GM12878 (cell line): Measurements from ENCODE around the gene COG7. TPM values are rescaled to one million over a fixed set of nuclear protein-coding genes. Genes with fewer than 3 reads are reported as not detected.

ENCODE experiments used
- ATAC-seq: fragments of 200-7000 bp; cut with Tn5 transposase; 3 replicates; pipeline ENCODE4 v1.9.1; 2020; ENCODE audit warnings: mild to moderate bottlenecking, moderate library complexity
- BruUV-seq: library from RNA; stranded (reverse); fragments of 400-500 nt; replicated peaks from 2 replicates; lab custom pipeline; 2021; lab: Mats Ljungman, UMichigan
- CTCF ChIA-PET: fragments of 300-600 bp; sonication (Branson Sonifier 250); formaldehyde crosslinking; extraction: SDS; loops from one replicate; lab custom pipeline; 2021; ENCODE audit warnings: inconsistent platforms; lab: Yijun Ruan, JAX
- POLR2A ChIA-PET: fragments of 350-600 bp; formaldehyde crosslinking; extraction: SDS; loops from one replicate; lab custom pipeline; 2021; ENCODE audit warnings: inconsistent platforms; lab: Charles Lee
- RAD21 ChIA-PET: fragments of 300-600 bp; sonication (Branson Sonifier 250); formaldehyde crosslinking; loops from one replicate; lab custom pipeline; 2023; ENCODE audit warnings: antibody characterized with exemption; ENCODE audit not compliant: unreplicated experiment; lab: Charles Lee
- SMC1A ChIA-PET: fragments of 300-600 bp; sonication (Branson Sonifier 250); formaldehyde crosslinking; loops from one replicate; lab custom pipeline; 2023; ENCODE audit not compliant: unreplicated experiment, uncharacterized antibody; lab: Charles Lee
- DNase-seq: peaks from one replicate; pipeline ENCODE4 v3.0.0-alpha.2; 2011; ENCODE audit warnings: low read depth, low spot score
- FAIRE-seq: peaks from 3 replicates; lab custom pipeline; 2011; peaks lifted over from hg19 to GRCh38; lab: Jason Lieb, UNC
- H2AFZ ChIP-seq: 2 replicates; pipeline ENCODE4 v1.6.0; 2011; ENCODE audit warnings: low read depth, low read length, control low read depth; ENCODE audit not compliant: control insufficient read depth
- H3K27ac ChIP-seq: 2 replicates; pipeline ENCODE4 v1.5.1; 2011; ENCODE audit warnings: control low read depth; ENCODE audit not compliant: control insufficient read depth, insufficient read depth
- H3K27me3 ChIP-seq, 2 experiments: replicated peaks in 1 of 2; 2 replicates each; pipeline versions ENCODE4 v1.6.0 to v1.6.1; 2011; ENCODE audit warnings: low read length in 1 of 2; ENCODE audit not compliant: control insufficient read depth in 2 of 2, insufficient read depth in 2 of 2
- H3K36me3 ChIP-seq, 2 experiments: 2 replicates each; pipeline ENCODE4 v1.5.1; 2011; ENCODE audit warnings: low read length in 1 of 2; ENCODE audit not compliant: control insufficient read depth in 2 of 2, insufficient read depth in 2 of 2
- H3K4me1 ChIP-seq: 2 replicates; pipeline ENCODE4 v1.6.1; 2011; ENCODE audit warnings: mild to moderate bottlenecking, low read length, moderate library complexity, mixed read lengths; ENCODE audit not compliant: control insufficient read depth, insufficient read depth
- H3K4me2 ChIP-seq: 2 replicates; pipeline ENCODE4 v1.6.0; 2011; ENCODE audit warnings: control low read depth; ENCODE audit not compliant: control insufficient read depth, insufficient read depth
- H3K4me3 ChIP-seq: fragments of 200-600 bp; sonication (generic); 2 replicates; pipeline ENCODE4 v1.5.1; 2016
- H3K79me2 ChIP-seq: 2 replicates; pipeline ENCODE4 v1.6.0; 2011; ENCODE audit warnings: low read length; ENCODE audit not compliant: control insufficient read depth, insufficient read depth
- H3K9ac ChIP-seq: 2 replicates; pipeline ENCODE4 v1.8.0; 2011; ENCODE audit warnings: low read length, control low read depth, mixed read lengths; ENCODE audit not compliant: control insufficient read depth, insufficient read depth
- H3K9me3 ChIP-seq: replicated peaks from 3 replicates; pipeline ENCODE4 v1.5.1; 2011; ENCODE audit warnings: mild to moderate bottlenecking, low read length; ENCODE audit not compliant: control insufficient read depth, insufficient read depth
- H4K20me1 ChIP-seq: 2 replicates; pipeline ENCODE4 v1.6.0; 2011; ENCODE audit not compliant: control insufficient read depth, insufficient read depth
- ASH2L ChIP-seq: fragments of 300-600, 200-600 bp; sonication (generic); IDR thresholded peaks from 2 replicates; pipeline ENCODE4 v1.6.1; 2017; ENCODE audit warnings: low read depth, mild to moderate bottlenecking, borderline replicate concordance
- CHD1 ChIP-seq: IDR thresholded peaks from 2 replicates; pipeline ENCODE4 v1.6.1; 2012; ENCODE audit warnings: low read depth, low read length, improper control_type of control experiment
- DPF2 ChIP-seq: fragments of 450-650 bp; IDR thresholded peaks from 2 replicates; pipeline ENCODE4 v1.6.1; 2017; ENCODE audit warnings: mild to moderate bottlenecking
- E2F8 ChIP-seq: fragments of 450-650 bp; IDR thresholded peaks from 2 replicates; pipeline ENCODE4 v1.6.1; 2018; ENCODE audit warnings: mild to moderate bottlenecking, low read depth, moderate library complexity; ENCODE audit not compliant: partially characterized antibody
- EP300 ChIP-seq, 2 experiments: fragments of 150-350 bp in 1 of 2; IDR thresholded peaks; 2 replicates each; pipeline ENCODE4 v1.6.1; 2011 to 2012; ENCODE audit warnings: low read depth in 2 of 2, low read length in 2 of 2, borderline replicate concordance in 1 of 2, improper control_type of control experiment in 1 of 2, inconsistent platforms in 1 of 2; ENCODE audit not compliant: control insufficient read depth in 1 of 2
- ESRRA ChIP-seq: IDR thresholded peaks from 2 replicates; pipeline ENCODE4 v1.6.1; 2012; ENCODE audit warnings: mild to moderate bottlenecking, low read length, improper control_type of control experiment
- ETV6 ChIP-seq, 2 experiments: fragments of 450-650 bp in 1 of 2; IDR thresholded peaks in 1 of 2; conservative IDR thresholded peaks in 1 of 2; 2 replicates each; pipeline ENCODE4 v1.6.1; 2014; ENCODE audit warnings: antibody characterized with exemption in 1 of 2, borderline replicate concordance in 1 of 2, low read depth in 1 of 2, mild to moderate bottlenecking in 1 of 2, moderate library complexity in 1 of 2
- GABPA ChIP-seq: IDR thresholded peaks from 2 replicates; pipeline ENCODE4 v1.6.1; 2014; ENCODE audit warnings: antibody characterized with exemption, low read depth, mild to moderate bottlenecking, inconsistent platforms
- JUNB ChIP-seq: IDR thresholded peaks from 2 replicates; pipeline ENCODE4 v1.6.1; 2016; ENCODE audit warnings: antibody characterized with exemption, mild to moderate bottlenecking
- RAD51 ChIP-seq: fragments of 450-650 bp; IDR thresholded peaks from 2 replicates; pipeline ENCODE4 v1.6.1; 2016; ENCODE audit warnings: moderate library complexity, mild to moderate bottlenecking, inconsistent platforms
- SPI1 ChIP-seq: IDR thresholded peaks from 2 replicates; pipeline ENCODE4 v1.6.1; 2011; ENCODE audit warnings: low read depth, mild to moderate bottlenecking, low read length, moderate library complexity, borderline replicate concordance; ENCODE audit not compliant: insufficient read depth
- SREBF2 ChIP-seq: IDR thresholded peaks from 2 replicates; pipeline ENCODE4 v1.6.1; 2012; ENCODE audit warnings: mild to moderate bottlenecking, low read length
- TARDBP ChIP-seq: IDR thresholded peaks from 2 replicates; pipeline ENCODE4 v1.6.1; 2016; ENCODE audit warnings: borderline replicate concordance
- TBL1XR1 ChIP-seq: IDR thresholded peaks from 2 replicates; pipeline ENCODE4 v1.6.1; 2012; ENCODE audit warnings: low read depth, low read length, improper control_type of control experiment
- ZNF24 ChIP-seq: fragments of 450-650 bp; IDR thresholded peaks from 2 replicates; pipeline ENCODE4 v1.6.1; 2017; ENCODE audit warnings: antibody characterized with exemption, mild to moderate bottlenecking
- ZNF592 ChIP-seq: fragments of 450-650 bp; IDR thresholded peaks from 2 replicates; pipeline ENCODE4 v1.6.1; 2017; ENCODE audit warnings: mild to moderate bottlenecking, moderate library complexity
- ZNF622 ChIP-seq: fragments of 450-650 bp; IDR thresholded peaks from 2 replicates; pipeline ENCODE4 v1.6.1; 2017; ENCODE audit warnings: mild to moderate bottlenecking, inconsistent platforms
- WGBS: methylation state at CpG from one replicate; pipeline ENCODE4 v1.1.6; 2016; ENCODE audit warnings: low lambda C conversion rate; ENCODE audit not compliant: insufficient replicate concordance, insufficient coverage; ENCODE audit errors: missing lambda C conversion rate; 5-methylcytosine and 5-hydroxymethylcytosine counted together
- in situ Hi-C: fragments of 300-500 bp; cut with MboI; formaldehyde crosslinking; loops from 9 replicates; pipeline ENCODE4 v1.14.3; 2018; ENCODE audit warnings: mixed read lengths
- intact Hi-C: fragments of 100-400 bp; cut with micrococcal nuclease; formaldehyde crosslinking; loops from one replicate; pipeline ENCODE4 v1.14.2; 2022; ENCODE audit not compliant: unreplicated experiment
- polyA plus RNA-seq, 11 experiments: library from polyadenylated mRNA; depleted of rRNA in 4 of 11; unstranded in 6 of 11; stranded (reverse) in 5 of 11; fragments of >200 nt; fragmentation: Nextera tagmentation in 4 of 11; fragmentation: Illumina TruSeq in 1 of 11; extraction: Ambion mirVana in 4 of 11; extraction: Trizol in 1 of 11; gene quantifications; 1 replicate in 1 of 11; 2 replicates in 10 of 11; pipeline versions ENCODE4 v1.2.1 to v1.2.3, GENCODE V29; 2011 to 2016; ENCODE audit warnings: inconsistent platforms in 2 of 11, missing spikeins in 2 of 11, low read depth in 1 of 11
- total RNA-seq, 4 experiments: library from RNA; depleted of rRNA in 3 of 4; stranded (reverse); fragments of >200 nt in 3 of 4; fragmentation: Illumina TruSeq in 1 of 4; extraction: Trizol in 1 of 4; gene quantifications; 2 replicates each; pipeline versions ENCODE4 v1.2.1 to v1.2.3, GENCODE V29; 2013 to 2021

The COG7 gene
- total and polyA plus RNA-seq, 10 of the 15 experiments (the other 5 are each of a cell fraction or from before 2014, with no cell fraction given): 2.9 to 24.0 (median 10.0) TPM

GRCh38 chr16:23448392-23448791 is 4.6 kb downstream of the COG7 start:
- ATAC-seq: no peak
- in situ Hi-C loops: no loop called here
- SMC1A ChIA-PET: interaction anchor here (0.5 to 1.6 kb wide), 2 partner anchors 12 to 112 kb away, joined by 4 to 6 read pairs; no protein-coding TSS in a partner anchor

More at GRCh38 chr16:23448392-23448791, 4.6 kb downstream of the COG7 start:
- FAIRE-seq (no peak), DNase-seq (no peak)
- Histone ChIP-seq H3K9ac (no peak overlapping the region), H3K79me2 (peaks cover 6% of the 10 kb centered on the region), H3K27me3 (no peaks in the 10 kb centered on the region), H3K9me3 (no peaks in the 10 kb centered on the region), H2AFZ (no peak overlapping the region), H3K27ac (no peak overlapping the region), H3K4me1 (0 out of 2 replicates have a peak, but pooled peaks cover 3% of the 10 kb centered on the region), H3K4me3 (no peak overlapping the region), H4K20me1 (no peaks in the 10 kb centered on the region), H3K4me2 (no peak overlapping the region), H3K36me3 (no peaks in the 10 kb centered on the region; a peak in 1 of 4 replicates)
- ChIA-PET POLR2A (no interaction called here), CTCF (interaction anchor here (0.6 to 2.0 kb wide), 3 partner anchors 12 to 267 kb away, joined by 3 to 8 read pairs (median 5); no protein-coding TSS in a partner anchor), RAD21 (interaction anchor here (1.2 kb wide), 1 partner anchor 13 kb away, joined by 4 read pairs; no protein-coding TSS in a partner anchor)
- BruUV-seq: TSS peak; percentile 35
- intact Hi-C loops: no loop called here
- WGBS: 94% methylated on average over 4 of the region's 4 CpGs
- TF ChIP-seq TARDBP: no peak
- TF ChIP-seq ZNF622: no peak
- TF ChIP-seq ETV6 (conservative IDR thresholded peaks at IDR 0.05 in 1 of 2, IDR thresholded peaks at IDR 0.05 in 1 of 2; ENCODE audit: borderline replicate concordance in 1 of 2, low read depth in 1 of 2): no peak
- TF ChIP-seq EP300 (IDR thresholded peaks at IDR 0.05; ENCODE audit: borderline replicate concordance in 1 of 2, control insufficient read depth in 1 of 2, low read depth in 2 of 2, low read length in 2 of 2): no peak
- no peak for TF ChIP-seq RAD51
- no peak for TF ChIP-seq TBL1XR1
- no peak for TF ChIP-seq DPF2
- TF ChIP-seq JUNB: no peak
- no peak for TF ChIP-seq ESRRA
- no peak for TF ChIP-seq GABPA
- TF ChIP-seq ZNF24: no peak
- no peak for TF ChIP-seq CHD1
- no peak for TF ChIP-seq ASH2L
- TF ChIP-seq SPI1: no peak
- TF ChIP-seq E2F8: no peak
- TF ChIP-seq SREBF2: no peak
- no peak for TF ChIP-seq ZNF592
